ENCODE measurements around the gene NIPSNAP2. TPM values are rescaled to one million over a fixed set of nuclear protein-coding genes. Genes with fewer than 3 reads are reported as not detected.
"Not testable (repeated sequence)": the region's sequence is repeated elsewhere in the genome, so short reads cannot be mapped to it uniquely, and the experiment has no call there.

NIPSNAP2 gene
- total RNA-seq, 4 donors from 2014 or later, result 54.4 to 61.0 (median 59.0) TPM

- no peaks in the 10 kb centered on the region for H3K9me3 ChIP-seq
- H3K4me1 ChIP-seq, result peaks cover 0 to 47% (median 8%) of the 10 kb centered on the region in 4 donors
- no peaks in the 10 kb centered on the region for H3K27me3 ChIP-seq
- H3K27ac ChIP-seq, result peak overlapping the region in 3 of 4 donors; percentile 9 to 27 (median 15)
- no peak for DNase-seq (ENCODE audit: low spot score in 2 of 2)
- no peak overlapping the region for H3K4me3 ChIP-seq
- 52 to 73% methylated on average over 1 of the region's 1 CpG for WGBS, 2 donors
- no peak for TF ChIP-seq CTCF (IDR thresholded peaks at IDR 0.05)
- no peak for TF ChIP-seq POLR2A (IDR thresholded peaks at IDR 0.05)
- no peak for TF ChIP-seq EP300 (IDR thresholded peaks at IDR 0.05)
- peaks cover 0 to 8% (median 0%) of the 10 kb centered on the region in 3 donors for H3K36me3 ChIP-seq
These were observed 83.9 kb downstream of the NIPSNAP2 start for GRCh38 chr7:56048245-56048644.

GRCh38 chr7:56048763-56049162 lies 84.4 kb downstream of the NIPSNAP2 start:
- H3K4me3 ChIP-seq; DNase-seq (ENCODE audit: low spot score in 2 of 2); H3K9me3 ChIP-seq; H3K27me3 ChIP-seq: not testable (repeated sequence)
- Histone ChIP-seq H3K27ac (peak overlapping the region in 2 of 4 donors; percentile 9 to 27), H3K4me1 (peaks cover 0 to 51% (median 9%) of the 10 kb centered on the region in 4 donors), H3K36me3 (peaks cover 0 to 12% (median 0%) of the 10 kb centered on the region in 3 donors)
- 50 to 64% methylated on average over 8 of the region's 8 CpGs for WGBS, 2 donors

Other genes with a start within 250 kb of the NIPSNAP2 start
- gene SEPTIN14, start 101.8 kb upstream of the NIPSNAP2 start, total RNA-seq, result not detected
- gene ZNF713, start 77.1 kb upstream of the NIPSNAP2 start, total RNA-seq, result 1 to 10 TPM; 3.0 to 7.3 (median 3.7) TPM
- gene MRPS17, start 12.7 kb upstream of the NIPSNAP2 start, total RNA-seq, result 1 to 10 TPM; 2.2 to 7.5 (median 3.8) TPM
- gene PSPH, start 86.9 kb downstream of the NIPSNAP2 start, total RNA-seq, result 10 to 100 TPM; 14.9 to 39.8 (median 25.1) TPM
- 10 to 100 TPM; 60.0 to 99.0 (median 77.9) TPM for gene CCT6A, start 87.2 kb downstream of the NIPSNAP2 start, total RNA-seq
- 100 to 1,000 TPM in 3 of 4 donors, 10 to 100 TPM in 1; 99.4 to 162 (median 132) TPM for gene SUMF2, start 99.7 kb downstream of the NIPSNAP2 start, total RNA-seq
- gene PHKG1, start 128.4 kb downstream of the NIPSNAP2 start, total RNA-seq, result 1 to 10 TPM in 3 of 4 donors, under 1 TPM in 1; 0.39 to 4.2 (median 1.3) TPM
- 100 to 1,000 TPM; 286 to 417 (median 326) TPM for gene CHCHD2, start 141.9 kb downstream of the NIPSNAP2 start, total RNA-seq
- gene NUPR2, start 151.8 kb downstream of the NIPSNAP2 start, total RNA-seq, result not detected

All from tibial nerve (tissue), 4 donors.